Stimulated activated CD8-positive, alpha-beta memory T cell treated with anti-CD3 and anti-CD28 coated beads, Interleukin-12 subunit alpha, Interleukin-12 subunit beta, amount 100 ng/mL, for 24 hours (primary cell): Measurements from ENCODE around the gene ZDHHC21.

ENCODE experiments used
- DNase-seq: peaks from one replicate; pipeline ENCODE4 v3.0.0-alpha.2; 2020; ENCODE audit errors: extremely low read depth

Gene ZDHHC21

DNA sequence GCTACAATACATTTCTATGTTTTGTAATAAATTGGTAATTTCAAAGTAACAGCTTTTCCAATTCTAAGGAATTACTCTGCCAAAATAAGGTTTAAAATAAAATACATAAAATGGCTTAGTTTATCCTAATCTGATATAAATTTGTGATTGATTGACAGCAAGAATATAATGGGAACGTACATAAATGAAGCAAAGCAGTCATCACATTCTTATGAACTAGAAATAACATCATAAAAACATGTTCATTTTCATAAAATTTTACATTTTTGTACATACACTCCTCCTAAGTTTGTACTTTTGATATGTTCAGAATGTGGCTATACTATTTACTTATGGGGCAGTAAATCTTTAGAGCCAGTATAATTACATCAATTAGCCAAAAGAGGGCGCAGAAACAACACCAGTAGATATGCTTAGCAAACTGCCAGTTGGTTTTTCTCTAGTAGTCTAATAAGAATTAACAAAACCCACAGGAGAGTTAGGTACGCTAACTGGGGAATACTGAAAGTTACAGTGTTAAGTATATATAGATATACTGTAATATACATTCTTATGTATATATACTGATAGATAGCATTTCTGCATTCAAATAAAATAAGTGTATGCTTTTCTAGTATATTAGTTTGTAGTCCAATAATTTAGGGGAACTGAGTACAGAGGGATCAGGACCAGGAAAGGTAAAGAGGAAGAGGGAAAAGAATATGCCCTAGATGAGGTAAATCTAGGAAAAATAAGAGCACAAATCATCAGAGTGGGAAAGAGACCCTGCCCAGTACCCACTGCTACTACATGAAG lies 76.8 kb downstream of the ZDHHC21 start:
- DNase-seq, result no peak

DNA sequence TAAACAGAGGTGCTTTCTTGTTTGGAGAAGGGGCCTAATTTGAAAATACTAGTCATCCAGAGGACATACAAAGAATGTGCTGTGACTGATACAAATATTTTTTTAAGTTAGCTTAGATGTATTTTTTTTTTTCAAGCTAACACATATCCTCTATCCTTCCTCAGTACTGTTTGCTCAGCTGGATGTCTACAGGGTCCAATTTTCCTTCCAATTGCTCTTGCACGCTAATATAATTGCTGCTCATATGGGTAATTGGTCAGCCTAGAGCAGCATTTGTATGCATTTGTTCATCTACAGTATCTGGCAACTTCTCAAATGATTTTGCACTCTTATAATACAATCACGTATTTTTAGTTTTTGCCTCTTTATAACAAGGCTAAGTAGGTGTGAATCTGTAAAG lies 84.7 kb downstream of the ZDHHC21 start:
- no peak for DNase-seq

DNA sequence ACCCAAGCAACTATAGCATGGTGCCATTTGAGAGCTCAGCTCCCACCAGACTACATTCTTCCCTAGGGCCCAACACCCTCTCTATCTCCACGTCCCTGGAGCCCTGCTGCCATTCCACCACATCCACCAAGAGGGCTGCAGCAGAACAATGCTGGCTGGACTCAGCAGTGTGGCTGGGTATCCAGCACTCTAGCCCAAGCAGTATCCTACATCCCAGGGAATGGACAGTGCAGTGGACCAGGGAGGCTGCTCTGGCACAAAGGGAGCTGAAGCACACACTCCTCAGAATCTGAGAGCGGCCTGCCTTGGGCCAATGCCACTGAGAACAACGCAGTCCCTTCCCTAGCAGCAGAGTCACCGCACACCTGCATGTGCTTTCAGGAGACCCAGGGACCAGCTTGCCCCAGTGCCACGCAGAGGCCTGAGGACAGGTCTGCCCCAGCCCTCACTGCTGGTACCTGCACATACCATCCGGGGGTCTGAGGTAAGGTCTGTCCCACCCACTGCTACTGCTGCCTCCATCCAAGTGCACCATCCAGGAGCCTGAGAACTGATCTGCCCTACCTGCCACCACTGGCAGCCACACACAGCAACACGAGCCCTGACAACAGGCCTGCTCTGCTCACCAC lies 95.9 kb downstream of the ZDHHC21 start:
- DNase-seq, result no peak

DNA sequence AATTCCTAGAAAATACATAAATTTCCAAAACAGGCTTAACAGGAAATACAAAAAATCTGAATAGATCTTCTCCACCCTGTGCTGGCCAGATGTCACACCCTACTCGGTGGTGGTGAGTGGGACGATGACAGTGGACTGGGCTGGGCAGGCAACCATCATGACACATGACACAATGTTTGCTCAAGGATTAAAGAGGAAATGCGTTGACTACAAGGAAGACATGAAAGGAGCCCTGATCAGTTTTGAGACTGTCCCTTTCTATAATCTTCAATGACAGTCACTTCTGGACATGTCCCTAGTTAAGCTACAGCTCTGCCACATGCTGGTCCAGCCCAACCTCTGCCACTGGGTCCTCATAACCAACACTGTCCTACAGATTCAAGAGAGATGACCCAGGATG lies 99.8 kb downstream of the ZDHHC21 start:
- DNase-seq, result no peak

DNA sequence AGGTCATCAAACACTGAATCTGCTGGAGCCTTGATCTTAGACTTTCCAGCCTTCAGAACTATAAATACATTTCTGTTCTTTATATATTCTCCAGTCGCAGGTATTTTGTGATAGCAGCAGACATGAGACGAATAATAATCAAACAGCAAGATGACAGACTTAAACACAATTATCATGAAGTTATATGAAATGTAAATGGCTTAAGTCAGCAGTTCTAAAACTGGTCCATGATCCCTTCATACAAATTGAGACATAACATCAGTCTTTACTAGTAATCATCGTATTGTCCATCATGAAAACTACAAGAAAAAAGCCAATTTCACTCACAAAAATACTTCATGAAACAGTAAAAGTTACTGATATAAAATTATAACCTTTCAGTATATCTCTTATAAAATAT lies 101.8 kb downstream of the ZDHHC21 start:
- no peak for DNase-seq

DNA sequence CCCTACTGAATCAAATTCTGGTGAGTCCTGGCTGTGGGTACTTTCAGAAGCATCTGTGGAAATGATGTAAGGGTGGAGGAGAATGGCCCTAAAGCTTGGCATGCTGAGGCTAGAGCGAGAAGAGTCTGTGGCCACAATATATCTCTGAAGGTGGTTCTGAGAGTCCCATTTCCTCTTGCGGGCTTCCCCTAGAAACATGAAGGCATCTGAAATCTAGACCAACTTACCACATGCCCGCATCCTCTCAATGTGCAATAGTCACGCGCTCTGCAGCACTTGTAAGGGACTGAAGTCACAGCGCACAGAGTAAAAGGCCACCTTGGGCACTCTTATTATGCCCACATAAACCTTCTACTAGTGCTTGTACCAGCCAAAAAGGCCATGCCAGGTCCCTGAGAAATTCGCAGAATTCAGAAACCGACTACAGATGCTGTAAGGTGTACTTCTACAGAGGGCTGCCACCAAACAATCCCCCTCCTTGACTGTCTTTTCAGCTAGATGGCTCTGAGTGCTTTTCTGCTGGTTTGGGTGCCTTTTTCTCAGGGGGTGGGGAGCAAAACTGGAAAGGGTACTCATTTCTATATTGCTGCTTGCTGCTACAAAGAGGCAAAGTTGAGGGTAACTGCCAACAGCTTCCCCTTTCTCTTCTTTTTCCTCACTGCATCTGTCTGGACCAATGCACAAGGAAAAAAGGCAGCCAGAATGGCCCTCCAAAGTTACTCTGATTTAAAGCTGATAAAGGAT lies 107.3 kb downstream of the ZDHHC21 start:
- no peak for DNase-seq

DNA sequence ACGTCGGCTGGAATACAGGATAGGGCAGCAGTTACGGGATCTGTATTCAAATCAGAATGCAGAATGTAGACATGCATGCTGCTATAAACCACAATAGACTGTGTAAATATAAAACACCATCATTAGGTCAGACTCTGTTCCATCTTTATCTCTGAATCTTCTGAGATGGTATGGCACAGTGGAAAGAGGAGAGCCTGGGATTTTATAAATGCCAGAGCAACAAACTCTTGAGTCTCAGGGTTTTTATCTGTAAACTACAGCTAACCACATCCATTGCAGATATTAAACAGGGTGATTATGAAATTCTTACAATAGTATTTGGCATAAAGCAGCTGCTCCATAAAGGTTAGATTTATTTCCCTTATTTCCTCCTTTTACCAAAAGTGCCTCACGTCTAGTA lies 108.7 kb downstream of the ZDHHC21 start:
- DNase-seq, result no peak

DNA sequence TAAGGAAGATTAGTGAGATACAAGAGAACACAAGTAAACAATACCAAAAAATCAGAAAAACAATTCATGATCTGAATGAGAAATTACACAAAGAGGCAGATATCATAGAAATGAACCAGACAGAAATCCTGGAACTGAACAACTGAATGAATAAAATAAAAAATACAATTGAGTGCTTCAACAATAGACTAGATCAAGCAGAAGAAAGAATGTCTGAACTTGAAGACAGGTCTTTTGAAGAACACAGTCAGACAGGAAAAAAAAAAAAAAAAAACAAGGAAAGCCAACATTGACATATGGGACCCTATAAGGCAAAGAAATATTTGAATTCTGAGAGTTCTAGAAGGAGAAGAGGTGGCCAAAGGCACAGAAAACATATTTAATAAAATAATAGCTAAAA lies 115.2 kb downstream of the ZDHHC21 start:
- DNase-seq, result no peak

DNA sequence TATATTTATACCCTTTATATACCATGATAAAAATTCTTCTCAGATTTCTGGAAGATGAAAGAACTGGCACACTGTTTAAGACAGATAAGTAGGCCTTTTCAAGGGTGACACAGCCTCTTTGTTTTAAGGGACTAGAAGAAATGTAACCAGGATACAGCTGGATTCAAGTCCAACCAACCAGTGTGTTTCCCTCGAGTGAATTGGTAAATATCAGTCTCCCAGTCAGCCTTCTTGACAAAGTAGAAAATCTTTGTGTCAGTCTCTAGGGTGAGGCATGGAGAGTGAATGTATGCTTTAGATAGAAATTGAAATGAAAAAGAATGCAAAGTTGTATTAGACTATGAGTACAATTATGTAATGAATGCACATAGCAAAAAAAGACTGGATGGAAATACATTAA lies 119.1 kb downstream of the ZDHHC21 start:
- no peak for DNase-seq

DNA sequence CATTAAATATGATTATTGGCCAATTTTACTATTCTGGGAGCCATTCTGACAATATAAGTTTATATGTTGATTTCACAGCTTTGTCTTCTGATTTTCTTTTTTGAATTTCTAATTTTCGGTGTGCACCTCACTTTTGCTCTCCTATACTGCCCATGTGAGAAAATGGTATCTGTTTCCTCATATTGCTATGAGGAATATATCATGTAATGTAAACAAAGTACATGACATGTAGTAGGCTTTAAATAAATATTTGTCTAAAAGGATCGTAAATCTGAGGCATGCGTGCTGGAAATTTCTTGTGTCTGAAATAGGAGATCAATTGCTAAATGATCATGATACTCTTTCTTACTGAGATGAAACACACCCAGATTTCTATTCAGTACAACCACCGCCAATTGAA lies 119.9 kb downstream of the ZDHHC21 start:
- DNase-seq, result no peak

DNA sequence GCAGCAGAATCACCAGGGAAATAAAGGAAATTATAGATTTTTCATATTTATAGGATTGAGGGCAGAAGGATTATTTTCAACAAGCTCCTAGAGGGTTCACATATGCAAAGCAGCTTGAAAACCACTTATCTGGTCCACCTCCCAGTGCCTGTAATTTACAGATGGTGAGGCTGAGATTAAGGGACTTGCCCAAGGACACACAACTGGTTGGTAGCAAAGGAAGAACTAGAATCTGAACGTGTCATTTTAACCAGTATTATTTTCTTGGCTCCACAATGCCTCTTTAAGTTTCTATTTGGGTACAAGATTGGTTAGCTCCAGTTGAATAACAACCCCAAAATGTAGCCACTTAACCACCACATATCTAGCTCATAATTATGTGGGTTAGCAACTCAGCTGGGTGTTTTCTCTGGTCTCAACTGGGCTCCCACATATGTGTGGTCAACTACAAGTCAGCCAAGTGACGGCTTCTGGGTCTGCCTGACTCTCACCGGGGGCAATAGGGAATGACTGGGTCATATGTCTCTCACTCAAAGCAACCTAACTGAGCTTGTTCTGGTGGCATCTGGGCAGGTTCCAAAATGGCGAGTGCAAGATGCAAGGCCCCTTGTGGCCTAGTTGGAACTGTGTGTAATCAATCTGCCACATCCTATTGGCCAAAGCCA lies 127.7 kb downstream of the ZDHHC21 start:
- DNase-seq, result no peak

DNA sequence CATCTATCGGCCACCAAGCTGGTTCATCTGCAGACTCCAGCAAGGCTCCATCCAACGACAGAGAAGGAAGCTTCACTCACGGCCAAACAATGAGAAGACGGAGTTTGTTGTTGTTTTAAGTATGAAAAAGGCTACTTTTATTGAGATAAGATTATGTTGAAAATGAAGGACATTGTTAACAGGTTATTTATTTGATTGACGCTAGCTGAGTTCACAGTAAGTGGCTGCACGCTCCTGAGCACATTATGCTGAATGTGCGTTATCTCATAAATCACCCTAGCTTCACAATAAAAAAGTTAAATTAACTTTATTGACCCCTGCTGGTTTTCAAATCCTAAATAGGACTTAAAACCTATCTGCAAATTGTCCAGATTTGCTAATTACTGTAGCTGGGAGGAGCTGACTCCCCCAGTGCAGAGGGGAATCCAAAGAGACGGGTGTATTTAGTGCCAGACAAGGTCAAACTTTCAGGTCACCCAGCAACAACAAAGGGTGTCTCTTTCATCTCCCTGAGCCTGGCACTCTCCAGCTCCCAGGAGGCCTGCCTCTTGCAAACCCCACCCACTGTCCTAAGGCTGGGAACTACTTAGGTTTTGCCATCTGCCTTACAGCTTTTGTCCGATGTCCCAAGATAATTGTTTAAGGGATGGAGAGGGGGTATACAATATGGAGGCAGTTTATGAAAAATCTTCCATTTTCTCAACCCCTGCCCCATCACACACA lies 129.2 kb downstream of the ZDHHC21 start:
- no peak for DNase-seq

DNA sequence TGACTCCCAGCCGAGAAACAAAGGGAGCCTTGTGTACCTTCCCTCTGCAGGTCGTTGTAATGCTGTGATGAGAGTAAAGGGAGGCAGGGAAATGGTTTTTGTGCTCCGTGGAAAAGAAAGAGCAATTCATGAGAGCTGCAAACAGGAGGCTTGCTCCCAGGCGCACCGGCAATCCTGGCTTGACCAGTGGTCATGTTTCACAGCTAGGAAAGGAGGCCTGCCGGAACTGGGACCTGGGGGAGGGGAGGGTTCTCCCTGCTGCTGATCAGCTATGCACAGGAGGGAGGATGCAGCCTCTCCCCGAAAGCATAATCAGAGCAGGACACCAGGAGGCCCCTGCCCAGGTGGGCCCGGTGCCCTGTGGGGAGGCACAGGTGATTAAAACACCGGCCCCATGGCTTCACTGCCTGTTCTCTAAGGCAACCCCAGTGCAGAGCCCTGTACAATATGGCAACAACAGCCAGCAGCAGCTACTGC lies 131.3 kb downstream of the ZDHHC21 start:
- no peak for DNase-seq
